B cell (primary cell): Measurements from ENCODE around the gene EFCAB7.
A peak's percentile ranks its signal among the peaks of the same experiment; 100 is the strongest.

Experiments used
- EZH2 ChIP-seq: IDR thresholded peaks from 2 replicates; pipeline ENCODE4 v1.6.1; 2012; ENCODE audit warnings: borderline replicate concordance, low read depth, mild to moderate bottlenecking, moderate library complexity, low read length; ENCODE audit not compliant: insufficient read depth, poor library complexity, severe bottlenecking
- TF ChIP-seq, protein P1 (sequence below): fragments of 200-600 bp; IDR thresholded peaks from one replicate; pipeline ENCODE4 v1.8.0; 2022; ENCODE audit warnings: antibody characterized with exemption, mild to moderate bottlenecking

GRCh38 chr1:63615768-63616420 is 92.6 kb downstream of the EFCAB7 start:
- TF ChIP-seq, protein P1, sequence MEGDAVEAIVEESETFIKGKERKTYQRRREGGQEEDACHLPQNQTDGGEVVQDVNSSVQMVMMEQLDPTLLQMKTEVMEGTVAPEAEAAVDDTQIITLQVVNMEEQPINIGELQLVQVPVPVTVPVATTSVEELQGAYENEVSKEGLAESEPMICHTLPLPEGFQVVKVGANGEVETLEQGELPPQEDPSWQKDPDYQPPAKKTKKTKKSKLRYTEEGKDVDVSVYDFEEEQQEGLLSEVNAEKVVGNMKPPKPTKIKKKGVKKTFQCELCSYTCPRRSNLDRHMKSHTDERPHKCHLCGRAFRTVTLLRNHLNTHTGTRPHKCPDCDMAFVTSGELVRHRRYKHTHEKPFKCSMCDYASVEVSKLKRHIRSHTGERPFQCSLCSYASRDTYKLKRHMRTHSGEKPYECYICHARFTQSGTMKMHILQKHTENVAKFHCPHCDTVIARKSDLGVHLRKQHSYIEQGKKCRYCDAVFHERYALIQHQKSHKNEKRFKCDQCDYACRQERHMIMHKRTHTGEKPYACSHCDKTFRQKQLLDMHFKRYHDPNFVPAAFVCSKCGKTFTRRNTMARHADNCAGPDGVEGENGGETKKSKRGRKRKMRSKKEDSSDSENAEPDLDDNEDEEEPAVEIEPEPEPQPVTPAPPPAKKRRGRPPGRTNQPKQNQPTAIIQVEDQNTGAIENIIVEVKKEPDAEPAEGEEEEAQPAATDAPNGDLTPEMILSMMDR, result peak; percentile 91
- TF ChIP-seq EZH2, result no peak
